ENCODE data around the gene SYNE2. TPM values are rescaled to one million over a fixed set of nuclear protein-coding genes. Genes with fewer than 3 reads are reported as not detected.
"Not testable (repeated sequence)": the region's sequence is repeated elsewhere in the genome, so short reads cannot be mapped to it uniquely, and the experiment has no call there.

The SYNE2 gene
- total RNA-seq, 1 donor from 2014 or later, result 85.7 TPM

DNA sequence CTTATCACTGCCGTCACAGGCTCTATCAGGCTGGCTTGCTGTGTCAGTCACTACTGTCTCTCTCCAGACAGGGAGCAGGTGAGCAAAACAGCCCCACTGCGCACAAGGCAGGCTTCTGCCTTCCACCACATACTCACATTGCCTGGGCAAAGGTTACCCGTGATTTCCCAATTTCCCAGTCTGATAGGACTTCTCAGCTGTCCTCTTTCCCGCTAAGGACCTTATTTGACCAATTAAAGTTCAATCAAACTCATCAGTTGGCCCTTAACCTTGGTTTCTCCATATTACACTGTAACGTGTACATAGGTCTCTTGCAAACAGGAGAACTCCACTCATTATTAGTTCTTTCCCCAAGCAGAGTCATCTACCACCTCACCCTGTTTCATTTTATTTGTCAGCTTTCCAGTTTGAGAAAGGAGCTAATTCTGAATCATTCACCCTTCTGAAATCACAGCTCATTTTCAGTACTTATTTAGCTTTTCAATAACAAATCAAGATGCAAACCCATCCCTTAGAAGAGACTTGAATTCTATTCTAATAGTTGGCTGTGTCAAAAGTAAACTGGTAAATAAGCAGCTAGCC is 270.5 kb downstream of the SYNE2 start:
- DNase-seq (ENCODE audit: low spot score), result no peak

DNA sequence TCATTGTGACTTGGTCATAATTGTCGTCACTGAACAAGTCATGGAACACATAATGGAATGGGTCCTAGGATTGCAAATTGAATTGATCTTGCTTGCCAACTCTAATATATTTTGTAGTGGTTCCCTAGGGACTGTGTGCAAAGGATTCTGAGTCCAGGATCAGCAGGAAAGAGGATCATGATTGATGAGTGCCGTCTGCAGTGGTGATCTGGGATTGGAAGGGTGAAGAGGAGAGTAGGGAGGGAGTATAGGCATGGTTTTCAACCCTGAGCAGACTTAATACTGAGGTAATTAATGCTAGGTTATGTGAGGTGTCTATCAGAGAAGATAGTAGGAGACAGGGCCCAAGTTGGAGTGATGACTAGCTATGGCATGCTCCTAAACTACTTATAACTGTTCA is 272.5 kb downstream of the SYNE2 start:
- no peak for DNase-seq (ENCODE audit: low spot score)

- no peak for DNase-seq (ENCODE audit: low spot score)
Measured at GRCh38 chr14:64126548-64126947, 273.7 kb downstream of the SYNE2 start.

DNA sequence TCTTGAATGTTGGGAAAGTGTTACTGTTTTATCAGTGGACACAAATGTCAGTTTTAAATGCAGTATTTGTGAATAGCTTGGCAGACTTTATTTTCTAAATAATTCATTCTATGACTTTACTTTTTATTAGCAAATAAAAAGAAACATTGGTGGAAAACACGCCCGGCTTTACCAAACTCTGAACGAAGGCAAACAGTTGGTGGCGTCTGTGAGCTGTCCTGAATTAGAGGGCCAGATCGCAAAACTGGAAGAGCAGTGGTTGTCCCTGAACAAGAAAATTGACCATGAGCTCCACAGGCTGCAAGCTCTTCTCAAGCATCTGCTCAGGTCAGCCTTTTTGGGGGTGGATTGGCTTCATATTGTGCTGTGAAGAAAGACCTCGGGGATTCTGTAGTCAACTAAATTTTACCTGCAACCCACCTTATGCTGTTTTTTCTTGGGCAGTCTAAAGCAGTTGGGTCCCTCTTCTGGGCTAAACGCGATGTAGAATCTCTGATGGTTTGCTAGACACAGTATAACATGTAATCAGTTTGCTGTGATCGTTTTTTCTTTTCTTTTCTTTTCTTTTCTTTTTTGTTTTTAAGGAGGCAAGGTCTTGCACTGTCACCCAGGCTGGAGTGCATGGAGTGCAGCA is 285.0 kb downstream of the SYNE2 start:
- no peak for DNase-seq (ENCODE audit: low spot score)

DNA sequence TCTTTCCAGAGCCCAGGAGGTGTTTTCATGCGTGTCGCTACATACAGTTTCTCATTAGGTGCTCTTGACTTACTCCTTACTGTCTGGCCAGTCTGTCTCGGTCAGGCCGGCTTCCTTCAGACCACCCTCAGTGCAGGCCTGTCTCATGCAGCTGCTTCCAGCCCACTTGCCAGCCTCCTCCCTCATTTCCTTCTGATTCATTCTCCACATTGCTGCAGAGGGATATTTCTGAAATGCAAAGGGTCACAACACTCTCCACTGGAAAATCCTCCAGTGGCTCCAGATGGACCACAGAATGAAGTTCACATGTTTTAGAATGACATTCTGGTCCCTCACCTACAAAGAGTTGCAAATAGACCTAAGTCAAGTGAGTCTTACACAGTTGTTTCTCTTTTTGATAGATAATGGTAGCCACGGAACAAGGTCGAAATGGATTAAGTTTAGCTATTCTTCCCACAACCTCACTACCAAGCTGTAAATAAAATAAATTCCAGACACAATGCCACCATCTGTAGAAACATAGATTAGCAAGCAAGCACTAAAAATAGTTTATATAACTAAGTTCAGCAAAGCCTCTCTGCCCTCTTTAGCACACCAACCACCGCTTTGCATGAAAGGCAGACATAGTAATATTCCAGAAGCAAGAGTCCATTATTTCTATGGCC is 294.5 kb downstream of the SYNE2 start:
- DNase-seq (ENCODE audit: low spot score), result no peak

DNA sequence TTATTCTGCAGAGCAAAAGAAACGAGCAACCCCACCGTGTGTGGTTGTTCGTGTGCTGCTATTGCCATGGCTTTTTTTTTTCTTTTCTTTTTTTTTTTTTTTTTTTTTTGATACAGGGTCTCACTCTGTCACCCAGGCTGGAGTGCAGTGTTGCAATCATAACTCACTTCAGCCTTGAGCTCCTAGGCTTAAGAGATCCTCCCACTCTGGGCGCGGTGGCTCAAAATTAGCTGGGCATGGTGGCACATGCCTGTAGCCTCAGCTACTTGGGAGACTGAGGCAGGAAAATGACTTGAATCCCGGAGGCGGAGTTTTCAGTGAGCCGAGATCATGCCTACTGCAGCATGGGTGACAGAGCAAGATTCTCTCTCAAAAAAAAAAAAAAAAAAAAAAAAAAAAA is 297.1 kb downstream of the SYNE2 start:
- no peak for DNase-seq (ENCODE audit: low spot score)

GRCh38 chr14:64158608-64159007 is 305.8 kb downstream of the SYNE2 start:
- no peak for DNase-seq (ENCODE audit: low spot score)

GRCh38 chr14:64159588-64159987 is 306.8 kb downstream of the SYNE2 start:
- no peak for DNase-seq (ENCODE audit: low spot score)

GRCh38 chr14:64170181-64170580 is 317.4 kb downstream of the SYNE2 start:
- no peak for DNase-seq (ENCODE audit: low spot score)

GRCh38 chr14:64174922-64175782 is 322.3 kb downstream of the SYNE2 start:
- DNase-seq (ENCODE audit: low spot score), result no peak

DNA sequence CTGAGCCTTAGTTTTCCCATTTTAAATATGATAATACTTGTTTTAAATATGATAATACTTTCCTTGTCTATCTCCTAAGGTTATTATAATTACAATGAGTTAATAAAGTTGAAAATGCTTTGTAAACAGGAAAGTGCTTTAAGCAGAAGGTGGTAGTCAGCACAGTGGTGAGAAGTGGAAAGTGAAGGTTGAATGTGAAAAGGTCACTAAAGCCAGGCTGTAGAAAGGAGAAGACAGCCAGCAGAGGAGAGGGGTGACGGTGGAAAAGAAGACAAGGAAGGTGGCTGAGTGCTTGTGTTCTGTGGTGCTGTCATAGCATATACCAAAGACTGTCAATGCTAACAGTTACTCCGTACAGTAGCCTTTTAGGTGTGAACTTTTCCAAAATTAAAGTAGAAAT is 323.5 kb downstream of the SYNE2 start:
- DNase-seq (ENCODE audit: low spot score), result no peak

DNA sequence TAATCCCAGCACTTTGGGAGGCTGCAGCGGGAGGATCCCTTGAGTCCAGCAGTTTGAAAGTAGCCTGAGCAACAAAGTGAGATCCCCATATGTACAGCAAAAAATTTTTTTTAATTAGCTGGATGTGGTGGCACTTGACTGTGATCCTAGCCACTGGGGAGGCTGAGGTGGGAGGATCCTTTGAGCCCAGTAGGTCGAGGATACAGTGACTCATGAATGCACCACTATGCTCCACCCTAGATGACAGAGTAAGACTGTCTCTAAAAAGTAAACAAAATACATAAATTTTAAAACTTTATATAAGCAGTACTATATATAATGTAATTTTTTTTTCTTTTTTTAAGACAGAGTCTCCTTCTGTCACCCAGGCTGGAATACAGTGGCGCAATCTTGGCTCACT is 326.0 kb downstream of the SYNE2 start:
- no peak for DNase-seq (ENCODE audit: low spot score)

GRCh38 chr14:64182908-64183307 is 330.1 kb downstream of the SYNE2 start:
- DNase-seq (ENCODE audit: low spot score), result not testable (repeated sequence)

GRCh38 chr14:64184103-64184729 is 331.4 kb downstream of the SYNE2 start:
- no peak for DNase-seq (ENCODE audit: low spot score)

- DNase-seq (ENCODE audit: low spot score), result no peak
Measured at GRCh38 chr14:64185184-64185583, 332.4 kb downstream of the SYNE2 start.

DNA sequence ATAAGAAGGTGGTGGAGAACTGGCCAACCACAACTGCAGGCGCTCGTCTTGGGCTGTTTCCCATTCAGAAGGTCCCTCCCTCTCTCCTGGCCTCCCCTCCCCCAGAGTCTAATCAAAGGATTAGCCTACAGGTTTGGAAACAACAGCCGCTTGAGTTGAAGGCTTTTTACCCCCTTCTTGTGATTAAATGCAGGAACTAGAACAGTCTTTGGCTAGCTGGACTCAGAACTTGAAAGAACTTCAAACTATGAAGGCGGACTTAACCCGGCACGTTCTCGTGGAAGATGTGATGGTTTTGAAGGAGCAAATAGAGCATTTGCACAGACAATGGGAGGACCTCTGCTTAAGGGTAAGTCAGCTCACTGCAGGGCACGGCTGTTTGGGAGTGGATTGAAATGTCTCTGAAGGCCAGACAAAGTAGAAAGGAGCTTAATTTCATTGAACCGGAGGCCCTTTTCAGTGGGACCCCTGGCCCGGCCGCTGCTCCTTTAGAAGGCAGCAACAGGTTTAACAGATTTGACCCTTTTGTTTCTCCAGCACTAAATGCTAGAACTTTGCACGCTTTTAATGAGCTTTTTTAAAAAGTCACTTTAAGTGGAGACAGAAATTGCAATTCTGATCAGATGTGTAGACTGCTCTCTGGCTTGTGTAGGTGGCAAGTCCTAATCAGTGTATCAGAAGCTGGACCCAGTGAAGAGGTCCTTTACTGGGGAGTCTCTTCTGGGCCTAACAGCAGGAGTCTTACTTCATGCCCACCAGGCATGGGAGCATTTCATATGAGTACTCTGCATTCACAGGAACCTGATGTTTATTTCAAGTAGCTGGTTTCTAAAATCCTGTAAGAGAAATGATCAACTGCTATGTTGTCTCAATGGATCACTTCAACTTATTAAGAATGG is 333.7 kb downstream of the SYNE2 start:
- DNase-seq (ENCODE audit: low spot score), result no peak

DNA sequence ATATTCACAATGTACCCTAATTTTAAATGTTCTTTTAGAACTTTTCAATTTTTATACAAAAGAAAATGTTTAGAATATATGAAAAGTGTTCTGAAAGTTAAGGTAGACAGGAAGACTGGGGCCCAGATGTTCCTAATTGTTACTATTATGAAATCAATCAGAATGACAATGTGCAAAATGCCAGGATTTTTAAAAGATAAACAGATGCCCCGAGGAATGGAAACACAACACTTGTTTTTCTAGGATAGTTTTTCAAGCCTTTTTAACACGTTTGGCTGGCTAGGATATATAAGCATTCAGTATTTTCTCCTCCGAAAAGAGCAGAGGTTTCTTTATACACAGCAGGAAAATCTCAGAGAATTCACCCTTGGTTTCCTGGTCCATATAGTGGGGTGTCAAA is 334.5 kb downstream of the SYNE2 start:
- no peak for DNase-seq (ENCODE audit: low spot score)

GRCh38 chr14:64190974-64191502 is 338.2 kb downstream of the SYNE2 start:
- DNase-seq (ENCODE audit: low spot score), result no peak

DNA sequence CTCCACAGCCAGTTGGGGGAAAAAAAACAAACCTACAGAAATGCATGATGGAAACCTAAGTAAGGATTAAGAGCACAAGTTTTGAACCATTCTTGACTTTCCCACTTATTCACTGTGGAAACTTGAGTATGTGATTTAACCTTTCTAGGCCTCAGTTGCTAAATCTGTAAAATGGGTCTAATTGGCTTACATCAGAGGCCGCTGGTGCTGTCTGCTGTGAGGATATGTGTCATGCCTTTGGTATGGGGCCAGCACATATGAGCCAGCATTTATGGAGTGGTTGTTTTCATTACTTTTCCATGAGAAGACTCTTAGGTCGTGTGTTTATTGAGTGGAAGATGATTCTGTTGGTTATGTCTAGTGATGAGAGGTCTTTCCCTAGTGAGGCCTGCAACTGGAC is 339.0 kb downstream of the SYNE2 start:
- no peak for DNase-seq (ENCODE audit: low spot score)

DNA sequence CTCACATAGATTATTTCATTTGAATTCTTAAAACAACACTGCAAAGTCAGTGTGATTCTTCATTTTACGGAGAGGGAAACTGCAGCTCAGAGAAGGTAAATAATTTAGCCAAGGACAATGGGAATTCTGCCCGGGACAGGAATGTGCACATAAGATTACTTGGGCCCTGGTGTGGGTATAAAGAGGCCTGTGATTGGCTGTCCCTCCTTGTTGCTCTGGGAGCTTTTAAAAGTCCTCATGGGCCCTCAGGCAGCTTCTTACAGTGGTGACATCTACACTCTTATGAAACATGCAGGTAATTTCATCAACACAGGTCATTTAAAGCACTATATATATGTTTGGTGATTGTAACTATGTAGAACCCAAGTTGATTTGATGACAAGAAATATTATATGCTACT is 341.0 kb downstream of the SYNE2 start:
- no peak for DNase-seq (ENCODE audit: low spot score)

DNA sequence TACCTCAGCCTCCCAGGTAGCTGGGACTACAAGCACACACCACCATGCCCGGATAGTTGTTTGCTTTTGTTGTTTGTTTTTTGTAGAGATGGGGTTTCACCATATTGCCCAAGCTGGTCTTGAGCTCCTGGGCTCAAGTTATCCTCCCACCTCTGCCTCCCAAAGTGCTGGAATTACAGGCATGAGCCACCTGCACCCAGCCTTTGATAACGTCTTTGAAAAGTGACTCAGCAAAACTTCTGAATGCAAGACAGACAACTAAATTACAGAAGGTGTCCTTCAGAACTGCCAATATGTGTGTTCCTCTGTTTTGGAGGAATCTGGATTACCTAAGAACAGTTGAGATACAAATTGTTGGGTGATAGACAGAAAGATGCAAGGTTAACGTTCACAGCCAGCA is 341.6 kb downstream of the SYNE2 start:
- no peak for DNase-seq (ENCODE audit: low spot score)
